Measurements from ENCODE around the gene NDC80.

DNA sequence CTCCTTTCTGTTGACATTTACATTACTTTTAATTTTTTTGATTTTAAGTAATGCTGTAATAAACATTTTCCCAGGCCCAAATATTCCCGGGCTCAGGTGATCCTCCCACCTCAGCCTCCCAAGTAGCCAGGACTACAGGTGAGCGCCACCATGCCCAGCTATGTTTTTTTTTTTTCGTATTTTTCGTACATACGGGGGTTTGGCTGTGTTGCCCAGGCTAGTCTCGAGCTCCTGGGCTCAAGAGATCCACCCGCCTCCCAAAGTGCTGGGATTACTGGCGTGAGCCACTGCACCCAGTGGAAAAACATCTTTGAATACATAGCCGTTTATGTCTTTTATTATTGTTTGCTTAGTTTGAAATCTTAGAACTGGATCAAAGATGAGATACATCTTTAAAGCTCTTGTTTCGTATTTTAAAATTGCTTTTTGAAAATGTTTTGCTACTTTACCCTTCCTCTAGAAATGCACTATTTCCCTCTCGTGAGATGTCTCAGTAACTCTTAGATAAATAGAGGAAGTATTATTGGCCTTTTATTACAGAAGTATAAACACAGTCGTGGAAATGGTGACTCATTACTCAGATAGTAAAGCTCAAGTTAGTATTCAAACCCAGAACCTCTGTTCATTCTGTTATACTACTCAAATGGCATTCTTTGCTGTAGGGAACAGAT lies 86.6 kb downstream of the NDC80 start:
- TF ChIP-seq, protein P1, sequence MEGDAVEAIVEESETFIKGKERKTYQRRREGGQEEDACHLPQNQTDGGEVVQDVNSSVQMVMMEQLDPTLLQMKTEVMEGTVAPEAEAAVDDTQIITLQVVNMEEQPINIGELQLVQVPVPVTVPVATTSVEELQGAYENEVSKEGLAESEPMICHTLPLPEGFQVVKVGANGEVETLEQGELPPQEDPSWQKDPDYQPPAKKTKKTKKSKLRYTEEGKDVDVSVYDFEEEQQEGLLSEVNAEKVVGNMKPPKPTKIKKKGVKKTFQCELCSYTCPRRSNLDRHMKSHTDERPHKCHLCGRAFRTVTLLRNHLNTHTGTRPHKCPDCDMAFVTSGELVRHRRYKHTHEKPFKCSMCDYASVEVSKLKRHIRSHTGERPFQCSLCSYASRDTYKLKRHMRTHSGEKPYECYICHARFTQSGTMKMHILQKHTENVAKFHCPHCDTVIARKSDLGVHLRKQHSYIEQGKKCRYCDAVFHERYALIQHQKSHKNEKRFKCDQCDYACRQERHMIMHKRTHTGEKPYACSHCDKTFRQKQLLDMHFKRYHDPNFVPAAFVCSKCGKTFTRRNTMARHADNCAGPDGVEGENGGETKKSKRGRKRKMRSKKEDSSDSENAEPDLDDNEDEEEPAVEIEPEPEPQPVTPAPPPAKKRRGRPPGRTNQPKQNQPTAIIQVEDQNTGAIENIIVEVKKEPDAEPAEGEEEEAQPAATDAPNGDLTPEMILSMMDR (IDR thresholded peaks at IDR 0.05; ENCODE audit: low read depth, low read length), result no peak
- no peak for TF ChIP-seq MAX (IDR thresholded peaks at IDR 0.05; ENCODE audit: low read depth, low read length)
- no peak for TF ChIP-seq POLR2A (IDR thresholded peaks at IDR 0.05; ENCODE audit: extremely low read depth, insufficient read length)

Data from NB4 (cell line).